ENCODE results near the gene CFAP43. TPM values are rescaled to one million over a fixed set of nuclear protein-coding genes. Genes with fewer than 3 reads are reported as not detected.

The CFAP43 gene
- total RNA-seq, 2 donors from 2014 or later = 2.6 to 4.1 TPM

DNA sequence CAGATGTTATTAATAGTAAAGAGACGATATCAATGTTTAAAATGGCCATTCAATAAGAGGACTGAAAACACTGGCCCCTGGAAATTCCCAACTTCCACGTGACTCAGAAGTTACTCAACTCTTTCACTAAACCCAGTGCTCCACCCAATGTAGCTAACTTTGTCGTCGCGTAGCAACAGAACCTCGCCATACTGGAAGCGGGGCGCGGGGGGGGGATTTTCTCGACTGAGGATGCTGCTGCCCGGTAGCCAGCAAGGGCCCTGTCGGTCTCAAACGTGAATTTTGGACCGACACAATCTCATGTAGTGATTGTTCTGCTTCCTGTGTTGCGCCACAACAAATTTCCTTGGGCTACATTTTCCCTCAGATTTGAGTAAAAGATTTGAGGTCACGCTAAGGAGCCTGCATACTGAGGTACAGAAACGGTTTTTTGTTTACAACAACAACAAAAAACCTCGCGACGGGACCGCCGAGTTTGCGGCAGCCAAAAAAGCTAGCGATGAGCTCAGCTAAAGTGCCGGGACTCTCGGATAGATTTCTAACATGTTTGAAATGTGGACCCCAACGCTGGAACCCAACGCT lies 111.2 kb downstream of the CFAP43 start:
- peak overlapping the region; percentile 99 for H3K27ac ChIP-seq (ENCODE audit: low read depth, low read length)
- no peaks in the 10 kb centered on the region for H3K36me3 ChIP-seq (ENCODE audit: control insufficient read depth, insufficient read depth, low read length)
- peak; percentile 92 for DNase-seq
- no peaks in the 10 kb centered on the region for H3K27me3 ChIP-seq (ENCODE audit: control insufficient read depth, insufficient read depth, low read length, poor library complexity, severe bottlenecking)
- 2 to 4% methylated on average over 17 to 28 of the region's 28 CpGs for WGBS, 2 experiments (ENCODE audit: insufficient coverage in 1 of 2, insufficient read length in 1 of 2)
- Mint-ChIP-seq H3K27me3 (ENCODE audit: insufficient read depth) (no peaks in the 10 kb centered on the region), H3K9me3 (no peaks in the 10 kb centered on the region), H3K36me3 (ENCODE audit: low read depth) (peaks cover 8% of the 10 kb centered on the region), H3K27ac (peak overlapping the region; percentile 100), H3K4me3 (peak overlapping the region; percentile 86), H3K4me1 (peaks cover 28% of the 10 kb centered on the region)
- peak overlapping the region; percentile 92 for H3K4me3 ChIP-seq (ENCODE audit: low read length)
- no peaks in the 10 kb centered on the region for H3K9me3 ChIP-seq (ENCODE audit: control insufficient read depth, low read length)
- TF ChIP-seq, protein P1, sequence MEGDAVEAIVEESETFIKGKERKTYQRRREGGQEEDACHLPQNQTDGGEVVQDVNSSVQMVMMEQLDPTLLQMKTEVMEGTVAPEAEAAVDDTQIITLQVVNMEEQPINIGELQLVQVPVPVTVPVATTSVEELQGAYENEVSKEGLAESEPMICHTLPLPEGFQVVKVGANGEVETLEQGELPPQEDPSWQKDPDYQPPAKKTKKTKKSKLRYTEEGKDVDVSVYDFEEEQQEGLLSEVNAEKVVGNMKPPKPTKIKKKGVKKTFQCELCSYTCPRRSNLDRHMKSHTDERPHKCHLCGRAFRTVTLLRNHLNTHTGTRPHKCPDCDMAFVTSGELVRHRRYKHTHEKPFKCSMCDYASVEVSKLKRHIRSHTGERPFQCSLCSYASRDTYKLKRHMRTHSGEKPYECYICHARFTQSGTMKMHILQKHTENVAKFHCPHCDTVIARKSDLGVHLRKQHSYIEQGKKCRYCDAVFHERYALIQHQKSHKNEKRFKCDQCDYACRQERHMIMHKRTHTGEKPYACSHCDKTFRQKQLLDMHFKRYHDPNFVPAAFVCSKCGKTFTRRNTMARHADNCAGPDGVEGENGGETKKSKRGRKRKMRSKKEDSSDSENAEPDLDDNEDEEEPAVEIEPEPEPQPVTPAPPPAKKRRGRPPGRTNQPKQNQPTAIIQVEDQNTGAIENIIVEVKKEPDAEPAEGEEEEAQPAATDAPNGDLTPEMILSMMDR (conservative IDR thresholded peaks at IDR 0.05) = no peak
- H3K4me1 ChIP-seq (ENCODE audit: control insufficient read depth, insufficient read depth, low read length) = no peaks in the 10 kb centered on the region
- peak overlapping the region; percentile 98 for H3K9ac ChIP-seq (ENCODE audit: extremely low read depth, low read length, poor library complexity, severe bottlenecking)

DNA sequence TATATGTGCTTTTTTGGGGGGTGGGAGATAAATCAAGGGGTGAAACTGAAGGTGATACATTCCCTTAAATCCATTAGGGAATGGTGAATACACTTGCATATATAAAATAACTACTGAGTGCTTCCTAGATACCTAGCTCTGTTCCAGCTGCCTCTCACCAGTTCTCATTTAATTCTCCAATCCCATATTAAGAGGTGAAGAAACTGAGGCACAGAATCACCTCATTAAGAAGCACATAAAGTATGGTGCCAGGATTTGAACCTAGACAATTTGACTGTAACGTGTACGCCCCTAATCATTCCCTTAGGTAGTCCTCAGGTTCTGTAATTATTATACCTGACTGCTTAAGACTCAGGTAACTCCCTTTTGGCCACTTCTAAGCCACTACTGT lies 111.7 kb downstream of the CFAP43 start:
- peaks cover 5% of the 10 kb centered on the region for H3K36me3 Mint-ChIP-seq (ENCODE audit: low read depth)
- Histone ChIP-seq H3K4me1 (ENCODE audit: control insufficient read depth, insufficient read depth, low read length) (no peaks in the 10 kb centered on the region), H3K9me3 (ENCODE audit: control insufficient read depth, low read length) (no peaks in the 10 kb centered on the region), H3K27ac (ENCODE audit: low read depth, low read length) (peak overlapping the region; percentile 99), H3K36me3 (ENCODE audit: control insufficient read depth, insufficient read depth, low read length) (no peaks in the 10 kb centered on the region), H3K4me3 (ENCODE audit: low read length) (peak overlapping the region; percentile 92), H3K27me3 (ENCODE audit: control insufficient read depth, insufficient read depth, low read length, poor library complexity, severe bottlenecking) (no peaks in the 10 kb centered on the region), H3K9ac (ENCODE audit: extremely low read depth, low read length, poor library complexity, severe bottlenecking) (peak overlapping the region; percentile 98)
- no peak for DNase-seq
- peak overlapping the region; percentile 86 for H3K4me3 Mint-ChIP-seq
- TF ChIP-seq, protein P1 (conservative IDR thresholded peaks at IDR 0.05) = no peak
- peak overlapping the region; percentile 100 for H3K27ac Mint-ChIP-seq
- H3K27me3 Mint-ChIP-seq (ENCODE audit: insufficient read depth) = no peaks in the 10 kb centered on the region
- peaks cover 28% of the 10 kb centered on the region for H3K4me1 Mint-ChIP-seq
- 90% methylated on average over 2 of the region's 2 CpGs; no CpG with 5 or more reads in 1 of the 2 experiments for WGBS, 2 experiments (ENCODE audit: insufficient coverage in 1 of 2, insufficient read length in 1 of 2)
- no peaks in the 10 kb centered on the region for H3K9me3 Mint-ChIP-seq

- no peaks in the 10 kb centered on the region for H3K9me3 ChIP-seq (ENCODE audit: control insufficient read depth, low read length)
- no peak overlapping the region for H3K27ac Mint-ChIP-seq
- H3K27me3 Mint-ChIP-seq (ENCODE audit: insufficient read depth) = no peaks in the 10 kb centered on the region
- H3K9me3 Mint-ChIP-seq = no peaks in the 10 kb centered on the region
- no peak for DNase-seq
- H3K9ac ChIP-seq (ENCODE audit: extremely low read depth, low read length, poor library complexity, severe bottlenecking) = no peak overlapping the region
- WGBS, 2 experiments (ENCODE audit: insufficient coverage in 1 of 2, insufficient read length in 1 of 2) = 88 to 94% methylated on average over 3 of the region's 3 CpGs
- no peaks in the 10 kb centered on the region for H3K27me3 ChIP-seq (ENCODE audit: control insufficient read depth, insufficient read depth, low read length, poor library complexity, severe bottlenecking)
- no peaks in the 10 kb centered on the region for H3K4me1 ChIP-seq (ENCODE audit: control insufficient read depth, insufficient read depth, low read length)
- no peaks in the 10 kb centered on the region for H3K36me3 Mint-ChIP-seq (ENCODE audit: low read depth)
- TF ChIP-seq, protein P1 (conservative IDR thresholded peaks at IDR 0.05) = no peak
- H3K36me3 ChIP-seq (ENCODE audit: control insufficient read depth, insufficient read depth, low read length) = no peaks in the 10 kb centered on the region
- peaks cover 28% of the 10 kb centered on the region for H3K4me1 Mint-ChIP-seq
- H3K4me3 ChIP-seq (ENCODE audit: low read length) = no peak overlapping the region
- H3K27ac ChIP-seq (ENCODE audit: low read depth, low read length) = no peak overlapping the region
- H3K4me3 Mint-ChIP-seq = no peak overlapping the region
These were observed 112.2 kb downstream of the CFAP43 start for GRCh38 chr10:104119996-104120395.
